ENCODE results near the gene RER1. TPM values are rescaled to one million over a fixed set of nuclear protein-coding genes. Genes with fewer than 3 reads are reported as not detected.
"Not testable (repeated sequence)": the region's sequence is repeated elsewhere in the genome, so short reads cannot be mapped to it uniquely, and the experiment has no call there.

RER1 gene
- polyA plus RNA-seq, 12 donors: 69.7 to 174 (median 84.7) TPM; not detected in 1

GRCh38 chr1:2419416-2419815 lies 27.8 kb downstream of the RER1 start:
- DNase-seq: no peak

- no peak for DNase-seq
These were observed 30.9 kb downstream of the RER1 start for GRCh38 chr1:2422523-2422922.

GRCh38 chr1:2425892-2426291 lies 34.3 kb downstream of the RER1 start:
- no peak for DNase-seq

- no peak for DNase-seq
These were observed 34.9 kb downstream of the RER1 start for GRCh38 chr1:2426540-2426939.

- DNase-seq: no peak
These were observed 35.4 kb downstream of the RER1 start for GRCh38 chr1:2427051-2427450.

GRCh38 chr1:2427976-2428375 lies 36.3 kb downstream of the RER1 start:
- DNase-seq: no peak

- no peak for DNase-seq
These were observed 36.8 kb downstream of the RER1 start for GRCh38 chr1:2428490-2428889.

- DNase-seq: no peak
These were observed 38.3 kb downstream of the RER1 start for GRCh38 chr1:2429780-2430591.

GRCh38 chr1:2430592-2430973 lies 38.9 kb downstream of the RER1 start:
- no peak for DNase-seq

- DNase-seq: no peak
These were observed 39.5 kb downstream of the RER1 start for GRCh38 chr1:2431103-2431502.

- no peak for DNase-seq
These were observed 39.9 kb downstream of the RER1 start for GRCh38 chr1:2431518-2431917.

- DNase-seq: no peak
These were observed 40.8 kb downstream of the RER1 start for GRCh38 chr1:2432441-2432844.

GRCh38 chr1:2433196-2433595 lies 41.6 kb downstream of the RER1 start:
- no peak for DNase-seq

GRCh38 chr1:2433936-2434655 lies 42.5 kb downstream of the RER1 start:
- no peak for DNase-seq

GRCh38 chr1:2435091-2435490 lies 43.5 kb downstream of the RER1 start:
- no peak for DNase-seq

GRCh38 chr1:2435746-2436355 lies 44.2 kb downstream of the RER1 start:
- no peak for DNase-seq

- no peak for DNase-seq
These were observed 45.2 kb downstream of the RER1 start for GRCh38 chr1:2436876-2437275.

GRCh38 chr1:2437617-2438016 lies 46.0 kb downstream of the RER1 start:
- no peak for DNase-seq

- no peak for DNase-seq
These were observed 46.4 kb downstream of the RER1 start for GRCh38 chr1:2438038-2438437.

- DNase-seq: no peak
These were observed 47.0 kb downstream of the RER1 start for GRCh38 chr1:2438641-2439040.

GRCh38 chr1:2439369-2439768 lies 47.7 kb downstream of the RER1 start:
- DNase-seq: no peak

- DNase-seq: not testable (repeated sequence)
These were observed 48.7 kb downstream of the RER1 start for GRCh38 chr1:2440346-2440745.

- DNase-seq: no peak
These were observed 50.1 kb downstream of the RER1 start for GRCh38 chr1:2441746-2442145.

All from muscle of arm (tissue), 12 donors.